Measurements from ENCODE around the gene CWC15. TPM values are rescaled to one million over a fixed set of nuclear protein-coding genes. Genes with fewer than 3 reads are reported as not detected.

The CWC15 gene
- total RNA-seq, 1 donor from 2014 or later = 71.6 TPM

GRCh38 chr11:94968334-94968958 lies 4.9 kb downstream of the CWC15 start:
- intact Hi-C loops (cut with micrococcal nuclease) = loop anchor here (5.0 kb wide), 1 partner anchor 346 kb away; no protein-coding TSS in a partner anchor
- TF ChIP-seq CTCF (IDR thresholded peaks at IDR 0.05; ENCODE audit: borderline replicate concordance) = peak; percentile 63
- peaks cover 25% of the 10 kb centered on the region for H3K4me1 ChIP-seq
- H3K36me3 ChIP-seq = peaks cover 87% of the 10 kb centered on the region
- H3K4me3 ChIP-seq = no peak overlapping the region
- DNase-seq = no peak
- no peaks in the 10 kb centered on the region for H3K9me3 ChIP-seq (replicated peaks)
- H3K27me3 ChIP-seq (ENCODE audit: low read depth) = no peaks in the 10 kb centered on the region
- no peak overlapping the region for H3K27ac ChIP-seq (replicated peaks)

GRCh38 chr11:94964934-94965333 lies 8.4 kb downstream of the CWC15 start:
- Histone ChIP-seq H3K27ac (replicated peaks) (no peak overlapping the region), H3K9me3 (replicated peaks) (no peaks in the 10 kb centered on the region), H3K36me3 (peaks cover 100% of the 10 kb centered on the region), H3K4me3 (no peak overlapping the region), H3K4me1 (peaks cover 4% of the 10 kb centered on the region), H3K27me3 (ENCODE audit: low read depth) (no peaks in the 10 kb centered on the region)
- intact Hi-C loops (cut with micrococcal nuclease) = loop anchor here (5.0 kb wide), 1 partner anchor 343 kb away; no protein-coding TSS in a partner anchor
- no peak for DNase-seq
- TF ChIP-seq CTCF (IDR thresholded peaks at IDR 0.05; ENCODE audit: borderline replicate concordance) = no peak

GRCh38 chr11:94961255-94961654 lies 12.1 kb downstream of the CWC15 start:
- no peaks in the 10 kb centered on the region for H3K9me3 ChIP-seq (replicated peaks)
- no peak overlapping the region for H3K4me3 ChIP-seq
- DNase-seq = no peak
- H3K27ac ChIP-seq (replicated peaks) = no peak overlapping the region
- no peak for TF ChIP-seq CTCF (IDR thresholded peaks at IDR 0.05; ENCODE audit: borderline replicate concordance)
- no peaks in the 10 kb centered on the region for H3K4me1 ChIP-seq
- H3K27me3 ChIP-seq (ENCODE audit: low read depth) = no peaks in the 10 kb centered on the region
- intact Hi-C loops (cut with micrococcal nuclease) = no loop called here
- H3K36me3 ChIP-seq = peaks cover 66% of the 10 kb centered on the region

GRCh38 chr11:94960488-94960887 lies 12.9 kb downstream of the CWC15 start:
- no peaks in the 10 kb centered on the region for H3K4me1 ChIP-seq
- H3K36me3 ChIP-seq = peaks cover 59% of the 10 kb centered on the region
- no peak overlapping the region for H3K4me3 ChIP-seq
- H3K9me3 ChIP-seq (replicated peaks) = no peaks in the 10 kb centered on the region
- DNase-seq = no peak
- TF ChIP-seq CTCF (IDR thresholded peaks at IDR 0.05; ENCODE audit: borderline replicate concordance) = no peak
- H3K27me3 ChIP-seq (ENCODE audit: low read depth) = no peaks in the 10 kb centered on the region
- no peak overlapping the region for H3K27ac ChIP-seq (replicated peaks)
- intact Hi-C loops (cut with micrococcal nuclease) = no loop called here

- no peaks in the 10 kb centered on the region for H3K27me3 ChIP-seq (ENCODE audit: low read depth)
- TF ChIP-seq CTCF (IDR thresholded peaks at IDR 0.05; ENCODE audit: borderline replicate concordance) = no peak
- intact Hi-C loops (cut with micrococcal nuclease) = no loop called here
- no peaks in the 10 kb centered on the region for H3K9me3 ChIP-seq (replicated peaks)
- H3K4me3 ChIP-seq = no peak overlapping the region
- no peak overlapping the region for H3K27ac ChIP-seq (replicated peaks)
- no peak for DNase-seq
- H3K36me3 ChIP-seq = peaks cover 46% of the 10 kb centered on the region
- no peaks in the 10 kb centered on the region for H3K4me1 ChIP-seq
These were observed 14.2 kb downstream of the CWC15 start for GRCh38 chr11:94959179-94959578.
